BJ (cell line): ENCODE results near the gene ATP8B4. TPM values are rescaled to one million over a fixed set of nuclear protein-coding genes. Genes with fewer than 3 reads are reported as not detected.

Source experiments
- CTCF ChIA-PET: fragments of 350-600 bp; formaldehyde crosslinking; extraction: SDS; loops from one replicate; lab custom pipeline; 2021; ENCODE audit warnings: antibody characterized with exemption, inconsistent platforms; lab: Yijun Ruan, JAX
- POLR2A ChIA-PET: fragments of 300-600 bp; sonication (Branson Sonifier 250); formaldehyde crosslinking; extraction: SDS; loops from one replicate; lab custom pipeline; 2021; ENCODE audit warnings: antibody characterized with exemption; lab: Charles Lee
- DNase-seq: peaks from one replicate; pipeline ENCODE4 v3.0.0-alpha.2; 2011; ENCODE audit warnings: low read depth
- H3K27me3 ChIP-seq: 2 replicates; pipeline ENCODE4 v1.6.0; 2011; ENCODE audit warnings: low read length; ENCODE audit not compliant: control insufficient read depth, insufficient read depth
- H3K36me3 ChIP-seq: 2 replicates; pipeline ENCODE4 v1.5.1; 2011; ENCODE audit warnings: low read length; ENCODE audit not compliant: control insufficient read depth, insufficient read depth
- H3K4me3 ChIP-seq: 2 replicates; pipeline ENCODE4 v1.5.1; 2011; ENCODE audit warnings: low read depth, mild to moderate bottlenecking, control low read depth, low read length
- CTCF ChIP-seq: IDR thresholded peaks from 2 replicates; pipeline ENCODE4 v1.5.1; 2011; ENCODE audit warnings: low read depth, mild to moderate bottlenecking, control low read depth, inconsistent platforms, low read length, moderate library complexity; ENCODE audit not compliant: insufficient read depth
- polyA plus RNA-seq: library from polyadenylated mRNA; depleted of rRNA; stranded (reverse); fragments of >200 nt; gene quantifications from 2 replicates; pipeline ENCODE4 v1.2.3, GENCODE V29; 2011

Gene ATP8B4
- polyA plus RNA-seq, 1 experiment = 0.23 TPM

GRCh38 chr15:49906966-49907365 lies 212.1 kb downstream of the ATP8B4 start:
- Histone ChIP-seq H3K27me3 (no peaks in the 10 kb centered on the region), H3K4me3 (no peak overlapping the region), H3K36me3 (no peaks in the 10 kb centered on the region)
- TF ChIP-seq CTCF = no peak
- CTCF ChIA-PET = interaction anchor here (0.6 to 1.0 kb wide), 2 partner anchors 19 to 86 kb away, joined by 3 to 4 read pairs; no protein-coding TSS in a partner anchor
- no peak for DNase-seq
- POLR2A ChIA-PET = no interaction called here

DNA sequence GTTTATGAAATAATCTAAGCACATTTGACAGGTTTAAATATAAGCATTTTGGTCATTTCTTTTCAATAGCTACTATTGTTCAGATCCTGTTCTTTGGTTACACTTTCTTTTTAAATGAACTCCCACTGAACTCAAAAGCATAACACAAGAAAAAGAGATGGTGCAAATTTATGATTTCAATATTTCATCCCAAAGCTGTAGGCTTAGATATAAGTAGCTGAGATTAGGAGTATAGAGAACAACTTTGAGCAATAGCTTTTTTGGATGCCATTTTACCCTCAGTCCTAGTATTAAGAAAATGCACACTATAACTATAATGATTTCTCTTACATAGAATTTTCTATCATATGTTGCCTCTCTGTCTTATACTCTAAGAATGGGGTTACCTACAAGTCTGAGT lies 213.8 kb downstream of the ATP8B4 start:
- ChIA-PET CTCF (interaction anchor here (0.7 to 1.0 kb wide), 4 partner anchors 98 to 669 kb away, joined by 3 to 5 read pairs (median 3); no protein-coding TSS in a partner anchor), POLR2A (no interaction called here)
- no peaks in the 10 kb centered on the region for H3K27me3 ChIP-seq
- TF ChIP-seq CTCF = no peak
- no peak overlapping the region for H3K4me3 ChIP-seq
- H3K36me3 ChIP-seq = no peaks in the 10 kb centered on the region
- DNase-seq = no peak

- POLR2A ChIA-PET = interaction anchor here (0.7 kb wide), 1 partner anchor 100 kb away, joined by 7 read pairs; no protein-coding TSS in a partner anchor
- Histone ChIP-seq H3K36me3 (no peaks in the 10 kb centered on the region), H3K27me3 (no peaks in the 10 kb centered on the region), H3K4me3 (no peak overlapping the region)
- DNase-seq = no peak
- no peak for TF ChIP-seq CTCF
- CTCF ChIA-PET = interaction anchor here (2.0 to 3.7 kb wide), 2 partner anchors 17 to 48 kb away, joined by 8 to 15 read pairs; no protein-coding TSS in a partner anchor
These were observed 214.7 kb downstream of the ATP8B4 start for GRCh38 chr15:49904296-49904695.

- no peak for TF ChIP-seq CTCF
- peak; percentile 64 for DNase-seq
- H3K27me3 ChIP-seq = no peaks in the 10 kb centered on the region
- no peaks in the 10 kb centered on the region for H3K36me3 ChIP-seq
- no peak overlapping the region for H3K4me3 ChIP-seq
- CTCF ChIA-PET = interaction anchor here (0.8 to 3.7 kb wide), 11 partner anchors 16 to 480 kb away, joined by 3 to 15 read pairs (median 4); partner anchors contain the start of genes DTWD1, FAM227B and FGF7
- POLR2A ChIA-PET = interaction anchor here (0.6 to 1.0 kb wide), 4 partner anchors 47 to 277 kb away, joined by 3 to 6 read pairs (median 4); no protein-coding TSS in a partner anchor
These were observed 216.1 kb downstream of the ATP8B4 start for GRCh38 chr15:49902685-49903501.
